Measurements from ENCODE around the gene MKI67.

The MKI67 gene

DNA sequence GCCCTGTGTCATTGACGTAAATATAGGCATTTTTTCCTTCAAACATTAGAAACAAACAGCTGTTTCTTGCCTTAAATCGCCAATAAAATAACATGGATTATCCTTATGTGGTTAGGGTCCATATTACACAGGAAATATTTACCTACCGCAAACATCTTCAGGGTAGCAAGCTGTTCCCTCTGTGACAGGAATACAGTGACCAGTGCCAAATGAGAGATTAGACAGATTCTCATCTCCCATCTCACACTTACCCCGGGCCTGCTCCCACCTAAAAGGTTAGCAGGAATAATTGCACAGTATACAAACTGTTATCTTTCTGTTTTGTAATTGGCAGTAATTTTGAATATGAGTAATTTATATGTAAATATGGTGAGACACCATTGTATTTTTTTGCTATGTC lies 16.5 kb downstream of the MKI67 start:
- H3K4me3 ChIP-seq = no peak overlapping the region

GRCh38 chr10:128105383-128105782 lies 20.8 kb downstream of the MKI67 start:
- H3K27ac ChIP-seq = no peak overlapping the region
- no peak overlapping the region for H3K4me3 ChIP-seq
- no peak for DNase-seq (ENCODE audit: low spot score)
- TF ChIP-seq, protein P1, sequence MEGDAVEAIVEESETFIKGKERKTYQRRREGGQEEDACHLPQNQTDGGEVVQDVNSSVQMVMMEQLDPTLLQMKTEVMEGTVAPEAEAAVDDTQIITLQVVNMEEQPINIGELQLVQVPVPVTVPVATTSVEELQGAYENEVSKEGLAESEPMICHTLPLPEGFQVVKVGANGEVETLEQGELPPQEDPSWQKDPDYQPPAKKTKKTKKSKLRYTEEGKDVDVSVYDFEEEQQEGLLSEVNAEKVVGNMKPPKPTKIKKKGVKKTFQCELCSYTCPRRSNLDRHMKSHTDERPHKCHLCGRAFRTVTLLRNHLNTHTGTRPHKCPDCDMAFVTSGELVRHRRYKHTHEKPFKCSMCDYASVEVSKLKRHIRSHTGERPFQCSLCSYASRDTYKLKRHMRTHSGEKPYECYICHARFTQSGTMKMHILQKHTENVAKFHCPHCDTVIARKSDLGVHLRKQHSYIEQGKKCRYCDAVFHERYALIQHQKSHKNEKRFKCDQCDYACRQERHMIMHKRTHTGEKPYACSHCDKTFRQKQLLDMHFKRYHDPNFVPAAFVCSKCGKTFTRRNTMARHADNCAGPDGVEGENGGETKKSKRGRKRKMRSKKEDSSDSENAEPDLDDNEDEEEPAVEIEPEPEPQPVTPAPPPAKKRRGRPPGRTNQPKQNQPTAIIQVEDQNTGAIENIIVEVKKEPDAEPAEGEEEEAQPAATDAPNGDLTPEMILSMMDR (IDR thresholded peaks at IDR 0.05) = no peak

More for the DNA sequence above, 16.5 kb downstream of the MKI67 start:
- TF ChIP-seq, protein P1 (IDR thresholded peaks at IDR 0.05) = no peak
- H3K27ac ChIP-seq = no peak overlapping the region
- no peak for DNase-seq (ENCODE audit: low spot score)

DNA sequence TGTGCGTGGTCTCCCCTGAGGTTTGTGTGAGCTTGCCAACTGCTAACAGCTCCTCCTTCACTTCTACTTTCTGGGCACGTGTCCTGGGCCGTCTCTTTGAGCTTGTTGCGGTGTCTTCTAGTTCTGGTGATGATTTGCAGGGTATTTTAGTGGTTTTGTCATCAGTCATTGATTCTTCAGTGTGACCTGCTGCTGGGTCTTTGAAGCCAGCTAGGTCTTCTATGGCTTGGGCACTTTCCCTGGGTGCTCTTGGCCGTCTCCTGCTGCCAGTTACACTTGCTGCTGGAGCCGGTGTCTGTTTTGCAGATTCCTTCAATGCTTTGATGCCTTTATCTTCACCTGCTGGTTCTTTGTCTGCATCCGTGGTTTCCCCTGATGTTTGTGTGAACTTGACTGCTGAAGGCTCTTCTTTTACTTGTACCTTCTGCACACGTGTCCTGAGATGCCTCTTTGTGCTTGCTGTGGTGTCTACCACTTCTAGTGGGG lies 23.0 kb downstream of the MKI67 start:
- no peak for DNase-seq (ENCODE audit: low spot score)
- TF ChIP-seq, protein P1 (IDR thresholded peaks at IDR 0.05) = no peak
- Histone ChIP-seq H3K27ac (no peak overlapping the region), H3K4me3 (no peak overlapping the region)

- H3K27ac ChIP-seq = no peak overlapping the region
- TF ChIP-seq, protein P1 (IDR thresholded peaks at IDR 0.05) = no peak
- no peak overlapping the region for H3K4me3 ChIP-seq
- no peak for DNase-seq (ENCODE audit: low spot score)
Measured at GRCh38 chr10:128102480-128103228, 23.6 kb downstream of the MKI67 start.

DNA sequence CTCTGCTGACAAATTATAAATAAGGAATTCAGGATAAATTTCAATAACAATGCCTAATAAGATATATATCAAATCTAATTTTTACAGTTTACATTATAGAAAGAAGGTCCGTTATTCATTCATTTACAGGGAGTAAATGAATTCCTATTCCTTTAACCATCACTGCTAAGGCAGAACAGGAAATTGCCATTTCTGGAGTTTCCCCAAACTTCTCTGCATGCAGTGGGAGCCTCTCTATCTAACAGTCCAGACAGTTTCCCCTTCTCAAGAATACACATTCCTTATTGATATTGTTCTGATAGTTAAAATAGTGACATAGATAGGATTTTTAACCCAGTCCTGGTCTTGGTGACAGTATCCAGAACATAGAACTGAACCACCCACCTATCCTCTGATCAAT lies 24.3 kb downstream of the MKI67 start:
- Histone ChIP-seq H3K4me3 (no peak overlapping the region), H3K27ac (no peak overlapping the region)
- TF ChIP-seq, protein P1 (IDR thresholded peaks at IDR 0.05) = no peak
- DNase-seq (ENCODE audit: low spot score) = no peak

- Histone ChIP-seq H3K27ac (no peak overlapping the region), H3K4me3 (no peak overlapping the region)
- no peak for DNase-seq (ENCODE audit: low spot score)
- TF ChIP-seq, protein P1 (IDR thresholded peaks at IDR 0.05) = no peak
Measured at GRCh38 chr10:128099901-128100300, 26.3 kb downstream of the MKI67 start.

- no peak for DNase-seq (ENCODE audit: low spot score)
- TF ChIP-seq, protein P1 (IDR thresholded peaks at IDR 0.05) = no peak
- Histone ChIP-seq H3K27ac (no peak overlapping the region), H3K4me3 (no peak overlapping the region)
Measured at GRCh38 chr10:128098631-128099030, 27.6 kb downstream of the MKI67 start.

All from coronary artery (tissue), 2 donors.